Ovary (tissue), 9 donors: Measurements from ENCODE around the gene RMDN2. TPM values are rescaled to one million over a fixed set of nuclear protein-coding genes. Genes with fewer than 3 reads are reported as not detected.
"Not testable (repeated sequence)": the region's sequence is repeated elsewhere in the genome, so short reads cannot be mapped to it uniquely, and the experiment has no call there.

ENCODE experiments used
- DNase-seq, 5 donors: peaks; one replicate each; pipeline ENCODE4 v3.0.0-alpha.2; 2019 to 2020
- H3K27ac ChIP-seq, 2 donors: fragments of 200-600 bp; one replicate each; pipeline versions ENCODE4 v1.5.1 to v1.8.0; 2019 to 2022
- H3K27me3 ChIP-seq: fragments of 200-600 bp; one replicate; pipeline ENCODE4 v1.8.0; 2022
- H3K36me3 ChIP-seq: fragments of 200-600 bp; sonication (generic); one replicate; pipeline ENCODE4 v1.5.1; 2019
- H3K4me1 ChIP-seq: one replicate; pipeline ENCODE4 v1.8.1; 2013; ENCODE audit warnings: mild to moderate bottlenecking, moderate library complexity; ENCODE audit not compliant: insufficient read depth
- H3K4me3 ChIP-seq: fragments of 200-600 bp; sonication (generic); one replicate; pipeline ENCODE4 v1.5.1; 2017
- H3K9me3 ChIP-seq, 2 donors: fragments of 200-600 bp in 1 of 2; sonication (generic) in 1 of 2; one replicate each; pipeline versions ENCODE4 v1.5.1 to v1.8.1; 2013 to 2019; ENCODE audit warnings: mild to moderate bottlenecking in 1 of 2, moderate library complexity in 1 of 2
- EP300 ChIP-seq: sonication (generic); formaldehyde crosslinking; IDR thresholded peaks from one replicate; pipeline ENCODE4 v1.6.1; 2017; ENCODE audit warnings: antibody characterized with exemption
- POLR2A ChIP-seq: fragments of 450-650 bp; IDR thresholded peaks from one replicate; pipeline ENCODE4 v1.6.1; 2017; ENCODE audit warnings: antibody characterized with exemption, mild to moderate bottlenecking, moderate library complexity
- WGBS, 3 donors: extraction: QIAGEN DNeasy Blood & Tissue Kit in 1 of 3; methylation state at CpG; one replicate each; pipeline versions ENCODE4 v1.1.5 to v1.1.7; 2013 to 2017; 5-methylcytosine and 5-hydroxymethylcytosine counted together
- intact Hi-C, 4 donors: fragments of 100-400 bp; cut with DNase I; formaldehyde crosslinking; loops; one replicate each; pipeline versions ENCODE4 v1.11.0 to v1.15.1; 2022 to 2023
- polyA plus RNA-seq, 2 donors: library from polyadenylated mRNA; stranded (reverse); fragments of 200-250 nt in 1 of 2; fragments of 350-450 nt in 1 of 2; fragmentation: Illumina TruSeq in 1 of 2; extraction: RNeasy Lipid Tissue Mini Kit (QIAGEN cat#74804) in 1 of 2; gene quantifications; one replicate each; pipeline ENCODE4 v1.2.3, GENCODE V29; 2013 to 2014
- total RNA-seq, 7 donors: library from RNA; depleted of rRNA in 2 of 7; stranded (reverse); fragments of >200 nt in 2 of 7; fragmentation: NEBNext Ultra II Directional in 3 of 7; extraction: Animal tissue kit (Norgen Biotek cat#: 25700) in 3 of 7; gene quantifications; one replicate each; pipeline versions ENCODE4 v1.1.0 to v1.2.4, GENCODE V29; 2016 to 2023
- TF ChIP-seq, protein P1 (sequence below), 3 donors: fragments of 450-650 bp in 2 of 3; fragments of 200-600 bp in 1 of 3; IDR thresholded peaks; one replicate each; pipeline versions ENCODE4 v1.5.1 to v1.8.0; 2016 to 2022; ENCODE audit warnings: antibody characterized with exemption in 3 of 3, mild to moderate bottlenecking in 1 of 3
- donor health status: DM: no; HTN: no; CAD: no; lungs with moderate emphysema.
- donor health status: DM: no; HTN: no; CAD: no.
- donor health status: Bipolar disorder and iron deficiency.
- donor health status: DM: yes; HTN: yes; CAD: no.
- donor health status: DM: no; HTN: no; CAD: no.
- donor health status: DM: yes; HTN: yes; CAD: no.

Gene RMDN2
- total and polyA plus RNA-seq, 9 donors = 4.7 to 60.9 (median 6.4) TPM

DNA sequence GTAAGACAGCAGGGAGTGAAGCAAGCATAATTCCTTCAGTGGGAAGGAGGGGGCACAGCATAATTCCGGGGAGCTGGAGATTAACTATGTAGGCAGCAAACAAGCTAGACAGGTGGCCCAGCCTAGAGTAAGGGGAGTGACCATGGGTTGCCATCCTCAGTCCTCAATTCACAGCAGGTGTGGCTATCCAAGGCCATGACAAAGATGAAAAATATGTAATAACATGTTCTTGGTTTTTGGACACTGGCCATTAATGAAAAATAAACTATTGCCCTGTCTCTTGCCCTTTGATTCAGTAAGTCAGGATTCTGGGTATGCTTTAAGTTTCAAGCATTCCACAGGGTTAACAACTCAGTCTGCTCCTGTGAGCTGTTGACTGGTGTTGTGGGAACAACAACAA lies 85.9 kb downstream of the RMDN2 start:
- intact Hi-C loops = no loop called here
- TF ChIP-seq POLR2A (no peak), EP300 (no peak)
- TF ChIP-seq, protein P1, sequence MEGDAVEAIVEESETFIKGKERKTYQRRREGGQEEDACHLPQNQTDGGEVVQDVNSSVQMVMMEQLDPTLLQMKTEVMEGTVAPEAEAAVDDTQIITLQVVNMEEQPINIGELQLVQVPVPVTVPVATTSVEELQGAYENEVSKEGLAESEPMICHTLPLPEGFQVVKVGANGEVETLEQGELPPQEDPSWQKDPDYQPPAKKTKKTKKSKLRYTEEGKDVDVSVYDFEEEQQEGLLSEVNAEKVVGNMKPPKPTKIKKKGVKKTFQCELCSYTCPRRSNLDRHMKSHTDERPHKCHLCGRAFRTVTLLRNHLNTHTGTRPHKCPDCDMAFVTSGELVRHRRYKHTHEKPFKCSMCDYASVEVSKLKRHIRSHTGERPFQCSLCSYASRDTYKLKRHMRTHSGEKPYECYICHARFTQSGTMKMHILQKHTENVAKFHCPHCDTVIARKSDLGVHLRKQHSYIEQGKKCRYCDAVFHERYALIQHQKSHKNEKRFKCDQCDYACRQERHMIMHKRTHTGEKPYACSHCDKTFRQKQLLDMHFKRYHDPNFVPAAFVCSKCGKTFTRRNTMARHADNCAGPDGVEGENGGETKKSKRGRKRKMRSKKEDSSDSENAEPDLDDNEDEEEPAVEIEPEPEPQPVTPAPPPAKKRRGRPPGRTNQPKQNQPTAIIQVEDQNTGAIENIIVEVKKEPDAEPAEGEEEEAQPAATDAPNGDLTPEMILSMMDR (IDR thresholded peaks at IDR 0.05) = no peak

DNA sequence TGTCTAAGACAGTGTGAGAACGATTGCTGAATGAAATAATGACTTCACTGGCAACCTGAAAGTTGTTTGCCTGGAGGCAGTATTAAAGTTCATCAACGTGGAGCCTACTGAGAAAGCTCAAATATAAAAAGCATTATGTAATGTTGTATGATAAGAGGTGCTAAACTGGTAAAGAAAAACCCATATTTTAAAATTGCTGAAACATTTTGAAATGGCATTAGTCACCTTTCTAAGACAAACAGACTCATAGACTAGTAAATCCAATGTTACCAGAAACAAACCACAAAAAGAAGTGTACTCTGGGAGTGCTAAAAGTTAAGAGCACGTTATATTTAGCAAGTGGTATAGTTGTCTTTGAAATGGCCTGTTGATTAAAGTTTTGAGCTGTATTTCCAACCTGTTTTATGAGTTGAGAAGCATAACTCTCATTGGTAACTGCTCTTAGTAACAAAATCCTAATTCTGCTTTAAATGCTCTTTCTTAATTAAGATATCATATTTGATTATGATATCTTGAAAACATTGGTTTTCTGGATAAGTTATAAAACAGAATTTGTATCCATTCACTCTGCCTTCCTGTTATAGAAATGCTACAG lies 88.2 kb downstream of the RMDN2 start:
- Histone ChIP-seq H3K4me3 (no peak overlapping the region), H3K4me1 (peaks cover 2% of the 10 kb centered on the region), H3K9me3 (no peaks in the 10 kb centered on the region), H3K27ac (no peak overlapping the region), H3K27me3 (no peaks in the 10 kb centered on the region), H3K36me3 (no peaks in the 10 kb centered on the region)
- no peak for DNase-seq
- WGBS, 3 donors = 67 to 77% (median 75%) methylated on average over 3 of the region's 3 CpGs
- intact Hi-C loops = no loop called here
- no peak for TF ChIP-seq POLR2A
- TF ChIP-seq, protein P1 (IDR thresholded peaks at IDR 0.05) = no peak
- no peak for TF ChIP-seq EP300

More for the DNA sequence above, 85.9 kb downstream of the RMDN2 start:
- DNase-seq = no peak
- Histone ChIP-seq H3K36me3 (no peaks in the 10 kb centered on the region), H3K9me3 (no peaks in the 10 kb centered on the region), H3K4me3 (no peak overlapping the region), H3K4me1 (peaks cover 2% of the 10 kb centered on the region), H3K27me3 (no peaks in the 10 kb centered on the region), H3K27ac (no peak overlapping the region)
- WGBS, 3 donors = 53 to 88% (median 71%) methylated on average over 1 of the region's 1 CpG

DNA sequence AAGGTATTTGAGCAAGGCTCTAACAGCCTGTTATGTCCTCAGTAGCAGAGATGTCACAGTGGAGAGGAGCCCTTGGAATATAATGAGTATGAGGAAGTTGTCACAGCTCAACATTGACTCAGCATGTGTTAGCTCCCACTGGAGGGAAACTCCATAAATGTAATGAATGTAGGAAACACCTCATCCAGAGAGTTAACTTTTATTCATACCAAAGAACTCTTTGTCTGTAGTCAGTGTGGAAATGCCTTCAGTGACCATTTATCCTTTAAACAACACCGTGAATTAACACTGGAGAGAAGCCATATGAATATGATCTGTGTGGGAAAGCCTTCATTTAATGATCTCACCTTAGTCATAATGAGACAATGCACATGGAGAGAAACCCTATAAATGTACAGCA lies 91.1 kb downstream of the RMDN2 start:
- Histone ChIP-seq H3K27me3 (no peaks in the 10 kb centered on the region), H3K27ac (no peak overlapping the region), H3K4me3 (no peak overlapping the region), H3K36me3 (no peaks in the 10 kb centered on the region), H3K9me3 (no peaks in the 10 kb centered on the region), H3K4me1 (no peaks in the 10 kb centered on the region)
- 88 to 91% (median 91%) methylated on average over 1 of the region's 1 CpG for WGBS, 3 donors
- intact Hi-C loops = no loop called here
- TF ChIP-seq EP300 (no peak), POLR2A (no peak)
- TF ChIP-seq, protein P1 (IDR thresholded peaks at IDR 0.05) = no peak
- DNase-seq = no peak

DNA sequence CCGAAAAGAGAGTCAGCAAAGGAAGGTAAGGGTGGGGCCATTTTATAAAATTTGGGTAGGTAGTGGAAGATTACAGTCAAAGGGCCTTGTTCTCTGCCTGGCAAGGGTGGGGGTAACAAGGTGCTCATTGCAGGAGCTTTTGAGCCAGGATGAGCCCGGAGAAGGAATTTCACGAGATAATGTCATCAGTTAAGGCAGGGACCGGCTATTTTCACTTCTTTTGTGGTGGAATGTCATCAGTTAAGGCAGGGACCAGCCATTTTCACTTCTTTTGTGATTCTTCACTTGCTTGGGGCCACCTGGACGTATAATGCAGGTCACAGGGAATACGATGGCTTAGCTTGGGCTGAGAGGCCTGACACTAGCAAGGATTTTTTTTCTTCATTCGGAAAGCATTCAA lies 92.7 kb downstream of the RMDN2 start:
- no peaks in the 10 kb centered on the region for H3K36me3 ChIP-seq
- WGBS, 3 donors = 86 to 93% (median 91%) methylated on average over 7 of the region's 7 CpGs
- H3K27me3 ChIP-seq = no peaks in the 10 kb centered on the region
- no peaks in the 10 kb centered on the region for H3K9me3 ChIP-seq
- no peak for DNase-seq
- H3K4me3 ChIP-seq = no peak overlapping the region
- no peak overlapping the region for H3K27ac ChIP-seq
- no peaks in the 10 kb centered on the region for H3K4me1 ChIP-seq
- no peak for TF ChIP-seq POLR2A
- TF ChIP-seq, protein P1 (IDR thresholded peaks at IDR 0.05) = no peak
- TF ChIP-seq EP300 = no peak
- intact Hi-C loops = no loop called here

- H3K4me1 ChIP-seq, H3K36me3 ChIP-seq, DNase-seq, intact Hi-C loops, H3K4me3 ChIP-seq, H3K27ac ChIP-seq, H3K27me3 ChIP-seq, H3K9me3 ChIP-seq: not testable (repeated sequence)
- 96 to 98% (median 97%) methylated on average over 31 to 33 of the region's 33 CpGs for WGBS, 3 donors
Observed at GRCh38 chr2:38020359-38021069, 95.4 kb downstream of the RMDN2 start.
